ENCODE data around the gene ADAT2. TPM values are rescaled to one million over a fixed set of nuclear protein-coding genes. Genes with fewer than 3 reads are reported as not detected.

ADAT2 gene
- total RNA-seq, 1 experiment from 2014 or later = 18.4 TPM

GRCh38 chr6:143414769-143415168, 35.7 kb downstream of the ADAT2 start (continued):
- TF ChIP-seq, protein P1, sequence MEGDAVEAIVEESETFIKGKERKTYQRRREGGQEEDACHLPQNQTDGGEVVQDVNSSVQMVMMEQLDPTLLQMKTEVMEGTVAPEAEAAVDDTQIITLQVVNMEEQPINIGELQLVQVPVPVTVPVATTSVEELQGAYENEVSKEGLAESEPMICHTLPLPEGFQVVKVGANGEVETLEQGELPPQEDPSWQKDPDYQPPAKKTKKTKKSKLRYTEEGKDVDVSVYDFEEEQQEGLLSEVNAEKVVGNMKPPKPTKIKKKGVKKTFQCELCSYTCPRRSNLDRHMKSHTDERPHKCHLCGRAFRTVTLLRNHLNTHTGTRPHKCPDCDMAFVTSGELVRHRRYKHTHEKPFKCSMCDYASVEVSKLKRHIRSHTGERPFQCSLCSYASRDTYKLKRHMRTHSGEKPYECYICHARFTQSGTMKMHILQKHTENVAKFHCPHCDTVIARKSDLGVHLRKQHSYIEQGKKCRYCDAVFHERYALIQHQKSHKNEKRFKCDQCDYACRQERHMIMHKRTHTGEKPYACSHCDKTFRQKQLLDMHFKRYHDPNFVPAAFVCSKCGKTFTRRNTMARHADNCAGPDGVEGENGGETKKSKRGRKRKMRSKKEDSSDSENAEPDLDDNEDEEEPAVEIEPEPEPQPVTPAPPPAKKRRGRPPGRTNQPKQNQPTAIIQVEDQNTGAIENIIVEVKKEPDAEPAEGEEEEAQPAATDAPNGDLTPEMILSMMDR (IDR thresholded peaks at IDR 0.05 in 2 of 3, conservative IDR thresholded peaks at IDR 0.05 in 1 of 3; ENCODE audit: borderline replicate concordance in 1 of 3, insufficient read depth in 1 of 3, low read depth in 2 of 3, low read length in 2 of 3) = no peak

GRCh38 chr6:143410859-143411270, 39.6 kb downstream of the ADAT2 start:
- TF ChIP-seq ZFX (IDR thresholded peaks at IDR 0.05) (no peak), POLR2A (IDR thresholded peaks at IDR 0.05; ENCODE audit: borderline replicate concordance, extremely low read depth, insufficient read depth, insufficient read length) (no peak), JUND (IDR thresholded peaks at IDR 0.05) (no peak), ZBTB33 (IDR thresholded peaks at IDR 0.05; ENCODE audit: extremely low read depth, insufficient replicate concordance, low read length) (no peak), EZH2phosphoT487 (IDR thresholded peaks at IDR 0.05; ENCODE audit: borderline replicate concordance) (no peak), EGR1 (IDR thresholded peaks at IDR 0.05; ENCODE audit: low read depth) (no peak), RAD21 (IDR thresholded peaks at IDR 0.05; ENCODE audit: low read depth) (no peak)
- TF ChIP-seq, protein P2, sequence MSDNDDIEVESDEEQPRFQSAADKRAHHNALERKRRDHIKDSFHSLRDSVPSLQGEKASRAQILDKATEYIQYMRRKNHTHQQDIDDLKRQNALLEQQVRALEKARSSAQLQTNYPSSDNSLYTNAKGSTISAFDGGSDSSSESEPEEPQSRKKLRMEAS (IDR thresholded peaks at IDR 0.05) = no peak
- Histone ChIP-seq H3K9ac (ENCODE audit: low read length) (no peak overlapping the region), H3K27me3 (ENCODE audit: insufficient read depth, low read length) (no peaks in the 10 kb centered on the region), H2AFZ (ENCODE audit: low read depth, low read length, poor library complexity, severe bottlenecking) (no peak overlapping the region), H3K79me2 (ENCODE audit: insufficient read depth, low read length) (no peaks in the 10 kb centered on the region), H3K36me3 (ENCODE audit: control insufficient read depth in 1 of 2, insufficient read depth in 2 of 2, low read length in 2 of 2) (no peaks in the 10 kb centered on the region), H3K27ac (ENCODE audit: low read depth, low read length) (no peak overlapping the region), H3K4me1 (ENCODE audit: control insufficient read depth in 1 of 2, insufficient read depth in 2 of 2, low read length in 2 of 2) (peaks cover 0 to 9% of the 10 kb centered on the region in 2 experiments; a peak in 3 of 4 replicates), H4K20me1 (ENCODE audit: insufficient read depth) (no peaks in the 10 kb centered on the region), H3K4me2 (ENCODE audit: low read length) (no peak overlapping the region), H3K4me3 (replicated peaks in 1 of 2; ENCODE audit: low read depth in 1 of 2, low read length in 2 of 2) (no peak overlapping the region), H3K9me3 (ENCODE audit: control insufficient read depth in 1 of 2, insufficient read depth in 1 of 2, low read depth in 1 of 2, low read length in 2 of 2) (no peaks in the 10 kb centered on the region), H3K9me2 (ENCODE audit: insufficient read depth) (no peaks in the 10 kb centered on the region)
- ChIA-PET RAD21 (ENCODE audit: low non-redundant PET in 1 of 2, low total read pairs in 2 of 2, uncharacterized antibody in 2 of 2, unreplicated experiment in 2 of 2) (no interaction called here), CTCF (interaction anchor here (1.5 kb wide), 1 partner anchor 936 kb away, joined by 5 read pairs; no protein-coding TSS in a partner anchor), POLR2A (no interaction called here)
- DNase-seq (ENCODE audit: low read depth, low spot score) (no peak), ATAC-seq (no peak)
- no TSS peak for BruUV-seq (replicated peaks)
- intact Hi-C loops (cut with micrococcal nuclease) = no loop called here

Measured in HCT116 (cell line).